Keratinocyte (primary cell): Measurements from ENCODE around the gene SLCO2B1. TPM values are rescaled to one million over a fixed set of nuclear protein-coding genes. Genes with fewer than 3 reads are reported as not detected.

Source experiments
- DNase-seq: peaks from one replicate; pipeline ENCODE4 v3.0.0-alpha.2; 2011; ENCODE audit warnings: low read depth, missing footprints, low spot score
- FAIRE-seq: peaks from 2 replicates; lab custom pipeline; 2011; peaks lifted over from hg19 to GRCh38; lab: Jason Lieb, UNC
- H2AFZ ChIP-seq: 2 replicates; pipeline ENCODE4 v1.6.0; 2012; ENCODE audit warnings: low read length, control low read depth, inconsistent platforms; ENCODE audit not compliant: control insufficient read depth
- H3K27ac ChIP-seq: 2 replicates; pipeline ENCODE4 v1.5.1; 2011; ENCODE audit warnings: low read length; ENCODE audit not compliant: control insufficient read depth, insufficient read depth
- H3K27me3 ChIP-seq: 3 replicates; pipeline ENCODE4 v1.6.0; 2011; ENCODE audit warnings: low read length; ENCODE audit not compliant: control insufficient read depth, insufficient read depth; ENCODE audit errors: extremely low read depth
- H3K36me3 ChIP-seq, 2 experiments: 2 replicates in 1 of 2; 3 replicates in 1 of 2; pipeline ENCODE4 v1.5.1; 2011; ENCODE audit warnings: low read length in 2 of 2, mild to moderate bottlenecking in 1 of 2; ENCODE audit not compliant: control insufficient read depth in 2 of 2, insufficient read depth in 2 of 2; ENCODE audit errors: extremely low read depth in 1 of 2
- H3K4me1 ChIP-seq: 3 replicates; pipeline ENCODE4 v1.5.1; 2011; ENCODE audit warnings: low read length; ENCODE audit not compliant: control insufficient read depth, insufficient read depth; ENCODE audit errors: extremely low read depth
- H3K4me2 ChIP-seq: 3 replicates; pipeline ENCODE4 v1.6.0; 2011; ENCODE audit warnings: low read depth, low read length; ENCODE audit not compliant: control insufficient read depth, insufficient read depth; ENCODE audit errors: extremely low read depth
- H3K4me3 ChIP-seq, 3 experiments: fragments of 200-600 bp in 1 of 3; sonication (generic) in 1 of 3; 2 replicates in 2 of 3; 3 replicates in 1 of 3; pipeline ENCODE4 v1.5.1; 2011 to 2016; ENCODE audit warnings: low read length in 3 of 3, mild to moderate bottlenecking in 3 of 3, control low read depth in 2 of 3, inconsistent platforms in 1 of 3, low read depth in 1 of 3, mixed read lengths in 1 of 3, mixed run types in 1 of 3, moderate library complexity in 1 of 3; ENCODE audit not compliant: control insufficient read depth in 2 of 3, insufficient read depth in 2 of 3; ENCODE audit errors: extremely low read depth in 1 of 3
- H3K79me2 ChIP-seq: 2 replicates; pipeline ENCODE4 v1.6.0; 2012; ENCODE audit warnings: low read length; ENCODE audit not compliant: control insufficient read depth, insufficient read depth
- H3K9ac ChIP-seq: 3 replicates; pipeline ENCODE4 v1.6.0; 2011; ENCODE audit warnings: low read length; ENCODE audit not compliant: control insufficient read depth, insufficient read depth; ENCODE audit errors: extremely low read depth
- H3K9me1 ChIP-seq: 3 replicates; pipeline ENCODE4 v1.6.0; 2011; ENCODE audit warnings: low read length; ENCODE audit not compliant: control insufficient read depth, insufficient read depth; ENCODE audit errors: extremely low read depth
- H3K9me3 ChIP-seq: 2 replicates; pipeline ENCODE4 v1.5.1; 2012; ENCODE audit warnings: low read depth, low read length; ENCODE audit not compliant: control insufficient read depth
- H4K20me1 ChIP-seq: 3 replicates; pipeline ENCODE4 v1.6.0; 2011; ENCODE audit warnings: low read length; ENCODE audit not compliant: control insufficient read depth, insufficient read depth; ENCODE audit errors: extremely low read depth
- EZH2 ChIP-seq: IDR thresholded peaks from one replicate; pipeline ENCODE4 v1.6.1; 2012; ENCODE audit warnings: inconsistent platforms, mild to moderate bottlenecking, low read length, moderate library complexity
- dilution Hi-C: fragments of 300-500 bp; cut with MboI; formaldehyde crosslinking; loops from one replicate; pipeline ENCODE4 v1.7.0; 2020; ENCODE audit warnings: low sequenced_read_pairs; ENCODE audit not compliant: extremely low pct_ligation_motif_present
- polyA plus RNA-seq, 5 experiments: library from polyadenylated mRNA; depleted of rRNA in 3 of 5; stranded (reverse) in 3 of 5; stranded (forward) in 1 of 5; unstranded in 1 of 5; fragments of >200 nt; gene quantifications; 1 replicate in 1 of 5; 2 replicates in 3 of 5; 3 replicates in 1 of 5; pipeline versions ENCODE4 v1.2.1 to v1.2.3, GENCODE V29; 2011 to 2012; ENCODE audit warnings: missing spikeins in 2 of 5, low read depth in 1 of 5, low replicate concordance in 1 of 5
- TF ChIP-seq, protein P1 (sequence below), 3 experiments: IDR thresholded peaks in 1 of 3; conservative IDR thresholded peaks in 1 of 3; optimal IDR thresholded peaks in 1 of 3; 2 replicates in 2 of 3; 3 replicates in 1 of 3; pipeline versions ENCODE3 to v1.5.1; 2011; ENCODE audit warnings: low read length in 3 of 3, mild to moderate bottlenecking in 3 of 3, moderate library complexity in 2 of 3, control low read depth in 1 of 3, inconsistent platforms in 1 of 3; ENCODE audit not compliant: insufficient read depth in 2 of 3; ENCODE audit errors: extremely low read depth in 1 of 3

SLCO2B1 gene
- polyA plus RNA-seq, 1 donor (not counting 4 experiments of a cell fraction or from before 2014, with no cell fraction given): not detected

GRCh38 chr11:75147875-75148263 lies 3.0 kb upstream of the SLCO2B1 start:
- dilution Hi-C loops: no loop called here
- no peak overlapping the region for H3K4me3 ChIP-seq
- no peak overlapping the region for H3K9ac ChIP-seq
- H3K4me2 ChIP-seq: no peak overlapping the region
- DNase-seq: no peak
- H3K9me3 ChIP-seq: no peaks in the 10 kb centered on the region
- no peaks in the 10 kb centered on the region for H3K9me1 ChIP-seq
- H2AFZ ChIP-seq: no peak overlapping the region
- no peak for FAIRE-seq
- no peak overlapping the region for H3K27ac ChIP-seq
- peaks cover 16% of the 10 kb centered on the region for H3K4me1 ChIP-seq
- H3K79me2 ChIP-seq: no peaks in the 10 kb centered on the region
- no peaks in the 10 kb centered on the region for H3K36me3 ChIP-seq
- TF ChIP-seq, protein P1, sequence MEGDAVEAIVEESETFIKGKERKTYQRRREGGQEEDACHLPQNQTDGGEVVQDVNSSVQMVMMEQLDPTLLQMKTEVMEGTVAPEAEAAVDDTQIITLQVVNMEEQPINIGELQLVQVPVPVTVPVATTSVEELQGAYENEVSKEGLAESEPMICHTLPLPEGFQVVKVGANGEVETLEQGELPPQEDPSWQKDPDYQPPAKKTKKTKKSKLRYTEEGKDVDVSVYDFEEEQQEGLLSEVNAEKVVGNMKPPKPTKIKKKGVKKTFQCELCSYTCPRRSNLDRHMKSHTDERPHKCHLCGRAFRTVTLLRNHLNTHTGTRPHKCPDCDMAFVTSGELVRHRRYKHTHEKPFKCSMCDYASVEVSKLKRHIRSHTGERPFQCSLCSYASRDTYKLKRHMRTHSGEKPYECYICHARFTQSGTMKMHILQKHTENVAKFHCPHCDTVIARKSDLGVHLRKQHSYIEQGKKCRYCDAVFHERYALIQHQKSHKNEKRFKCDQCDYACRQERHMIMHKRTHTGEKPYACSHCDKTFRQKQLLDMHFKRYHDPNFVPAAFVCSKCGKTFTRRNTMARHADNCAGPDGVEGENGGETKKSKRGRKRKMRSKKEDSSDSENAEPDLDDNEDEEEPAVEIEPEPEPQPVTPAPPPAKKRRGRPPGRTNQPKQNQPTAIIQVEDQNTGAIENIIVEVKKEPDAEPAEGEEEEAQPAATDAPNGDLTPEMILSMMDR (optimal IDR thresholded peaks at IDR 0.05 in 1 of 3, IDR thresholded peaks at IDR 0.05 in 1 of 3, conservative IDR thresholded peaks at IDR 0.05 in 1 of 3; ENCODE audit: extremely low read depth in 1 of 3, insufficient read depth in 2 of 3, low read length in 3 of 3): no peak
- no peak for TF ChIP-seq EZH2
- peaks cover 30% of the 10 kb centered on the region for H3K27me3 ChIP-seq
- no peaks in the 10 kb centered on the region for H4K20me1 ChIP-seq

DNA sequence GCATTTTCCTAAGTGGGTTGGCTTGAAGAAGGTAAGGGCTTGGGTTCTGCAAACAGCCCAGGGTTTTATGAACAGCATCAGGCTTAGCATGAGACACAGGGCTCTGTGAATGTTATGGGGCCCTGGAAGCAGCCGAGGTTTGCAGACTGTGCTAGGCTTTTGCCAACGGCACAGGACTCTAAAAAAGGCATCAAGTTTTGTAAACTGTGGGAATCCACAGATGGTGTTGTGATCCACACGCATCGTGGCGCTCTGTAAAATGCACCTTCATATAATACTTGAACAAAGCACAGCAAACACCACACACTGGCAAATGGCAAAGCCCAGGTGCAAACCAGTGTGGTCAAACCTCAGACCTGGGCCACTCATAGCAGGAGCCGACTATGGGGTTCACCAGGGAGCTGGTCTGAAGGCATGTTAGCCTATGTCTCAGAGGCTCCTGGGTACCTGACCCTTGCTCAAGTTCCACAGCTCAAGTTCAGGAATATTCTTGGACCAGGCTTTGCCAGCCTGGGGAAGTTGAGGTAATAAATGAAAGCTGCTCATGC lies 2.4 kb upstream of the SLCO2B1 start:
- Histone ChIP-seq H3K9ac (no peak overlapping the region), H3K9me3 (no peaks in the 10 kb centered on the region), H3K9me1 (no peaks in the 10 kb centered on the region), H3K4me1 (peaks cover 10% of the 10 kb centered on the region), H3K4me3 (no peak overlapping the region), H3K79me2 (no peaks in the 10 kb centered on the region), H3K27me3 (peaks cover 34% of the 10 kb centered on the region), H3K27ac (no peak overlapping the region), H3K4me2 (no peak overlapping the region), H4K20me1 (no peaks in the 10 kb centered on the region), H2AFZ (no peak overlapping the region), H3K36me3 (no peaks in the 10 kb centered on the region)
- FAIRE-seq (no peak), DNase-seq (no peak)
- TF ChIP-seq, protein P1 (optimal IDR thresholded peaks at IDR 0.05 in 1 of 3, IDR thresholded peaks at IDR 0.05 in 1 of 3, conservative IDR thresholded peaks at IDR 0.05 in 1 of 3; ENCODE audit: extremely low read depth in 1 of 3, insufficient read depth in 2 of 3, low read length in 3 of 3): no peak
- TF ChIP-seq EZH2: no peak
- dilution Hi-C loops: no loop called here
